GM12874 (cell line): Measurements from ENCODE around the gene STX1B.

ENCODE experiments used
- TF ChIP-seq, protein P1 (sequence below): IDR thresholded peaks from 2 replicates; pipeline ENCODE4 v1.5.1; 2011; ENCODE audit warnings: low read depth, mild to moderate bottlenecking, control low read depth, low read length, moderate library complexity; ENCODE audit not compliant: insufficient read depth

The STX1B gene

DNA sequence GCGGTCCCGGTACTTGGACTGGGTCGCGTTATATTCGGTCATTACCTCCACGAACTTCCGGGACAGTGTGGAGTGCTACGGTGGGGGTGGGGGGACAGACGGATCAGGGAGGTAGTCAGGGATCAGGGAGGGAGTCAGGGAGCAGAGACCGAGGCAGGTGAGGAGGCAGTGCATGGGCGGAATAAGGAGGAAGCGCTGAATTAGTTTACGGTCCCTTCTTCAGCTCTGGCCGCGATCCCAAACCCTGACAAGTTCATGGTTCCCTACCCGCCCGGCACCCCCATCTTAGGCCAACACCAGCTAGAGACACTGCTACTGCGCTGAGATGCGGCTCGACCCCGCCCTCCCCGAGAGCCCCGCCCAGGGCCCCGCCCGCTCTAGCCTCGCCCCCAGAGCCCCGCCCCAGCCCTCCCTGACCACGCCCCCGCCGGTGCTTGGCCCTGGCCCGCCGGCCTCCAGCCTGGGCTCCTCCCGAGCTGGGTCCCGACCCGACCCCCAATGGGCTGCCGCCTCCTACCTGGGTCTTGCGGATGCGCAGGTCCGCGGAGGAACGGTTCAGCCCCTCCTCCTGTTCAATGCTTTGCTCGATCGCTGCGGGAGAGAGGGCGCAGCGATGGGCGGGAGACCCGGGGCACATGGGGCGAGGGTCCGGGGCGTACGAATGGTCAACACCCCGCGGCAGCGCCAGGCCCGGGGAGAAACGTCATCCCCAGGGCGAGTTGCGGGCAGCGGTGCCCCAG, 13.3 kb downstream of the STX1B start:
- TF ChIP-seq, protein P1, sequence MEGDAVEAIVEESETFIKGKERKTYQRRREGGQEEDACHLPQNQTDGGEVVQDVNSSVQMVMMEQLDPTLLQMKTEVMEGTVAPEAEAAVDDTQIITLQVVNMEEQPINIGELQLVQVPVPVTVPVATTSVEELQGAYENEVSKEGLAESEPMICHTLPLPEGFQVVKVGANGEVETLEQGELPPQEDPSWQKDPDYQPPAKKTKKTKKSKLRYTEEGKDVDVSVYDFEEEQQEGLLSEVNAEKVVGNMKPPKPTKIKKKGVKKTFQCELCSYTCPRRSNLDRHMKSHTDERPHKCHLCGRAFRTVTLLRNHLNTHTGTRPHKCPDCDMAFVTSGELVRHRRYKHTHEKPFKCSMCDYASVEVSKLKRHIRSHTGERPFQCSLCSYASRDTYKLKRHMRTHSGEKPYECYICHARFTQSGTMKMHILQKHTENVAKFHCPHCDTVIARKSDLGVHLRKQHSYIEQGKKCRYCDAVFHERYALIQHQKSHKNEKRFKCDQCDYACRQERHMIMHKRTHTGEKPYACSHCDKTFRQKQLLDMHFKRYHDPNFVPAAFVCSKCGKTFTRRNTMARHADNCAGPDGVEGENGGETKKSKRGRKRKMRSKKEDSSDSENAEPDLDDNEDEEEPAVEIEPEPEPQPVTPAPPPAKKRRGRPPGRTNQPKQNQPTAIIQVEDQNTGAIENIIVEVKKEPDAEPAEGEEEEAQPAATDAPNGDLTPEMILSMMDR, result no peak

DNA sequence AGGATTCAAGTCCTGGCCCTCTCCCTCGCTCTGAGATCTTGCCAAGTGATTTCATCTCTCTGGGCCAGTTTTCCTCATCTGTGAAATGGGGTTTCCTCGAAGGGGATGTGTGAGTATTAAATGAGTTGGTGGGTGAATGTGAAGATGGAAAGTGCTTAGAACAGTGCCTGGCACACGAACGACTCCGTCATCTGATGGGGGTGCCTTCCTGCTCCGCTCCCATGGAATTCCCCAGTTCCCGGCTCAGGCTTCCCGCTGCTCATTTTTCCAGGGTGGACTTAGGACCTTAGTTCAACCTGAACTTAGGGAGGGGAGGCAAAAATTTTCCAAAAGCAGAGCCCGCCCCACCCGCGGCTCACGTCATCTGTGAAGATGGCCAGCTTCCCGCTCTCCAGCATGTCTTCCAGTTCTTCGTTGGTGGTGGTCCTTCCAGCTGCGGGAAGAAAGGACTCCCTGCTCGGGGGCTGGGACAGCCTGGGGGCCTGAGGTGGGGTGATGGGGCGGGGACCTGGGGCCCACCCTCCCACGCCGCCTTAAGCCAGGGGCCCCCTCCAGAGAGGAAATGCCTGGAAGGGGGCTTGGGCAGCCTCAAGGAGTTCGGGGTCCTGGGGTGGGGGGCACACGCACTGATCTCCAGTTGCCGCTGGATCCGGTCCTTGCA, 14.0 kb downstream of the STX1B start:
- TF ChIP-seq, protein P1, result no peak

DNA sequence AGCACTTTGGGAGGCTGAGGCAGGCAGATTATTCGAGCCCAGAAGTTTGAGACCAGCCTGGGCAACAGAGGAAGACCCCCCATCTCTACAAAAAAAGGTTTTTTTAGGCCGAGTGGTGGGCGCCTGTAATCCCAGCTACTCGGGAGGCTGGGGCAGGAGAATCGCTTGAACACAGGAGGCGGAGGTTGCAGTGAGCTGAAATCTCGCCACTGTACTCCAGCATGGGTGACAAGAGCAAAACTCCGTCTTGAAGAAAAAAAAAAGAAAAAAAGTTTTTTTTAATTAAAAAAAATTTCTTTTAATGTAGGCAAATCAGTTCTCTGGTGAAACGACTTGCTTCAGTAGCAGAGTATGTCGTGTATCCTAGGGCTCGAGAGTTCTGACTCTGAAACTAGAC, 14.5 kb downstream of the STX1B start:
- TF ChIP-seq, protein P1, result no peak

DNA sequence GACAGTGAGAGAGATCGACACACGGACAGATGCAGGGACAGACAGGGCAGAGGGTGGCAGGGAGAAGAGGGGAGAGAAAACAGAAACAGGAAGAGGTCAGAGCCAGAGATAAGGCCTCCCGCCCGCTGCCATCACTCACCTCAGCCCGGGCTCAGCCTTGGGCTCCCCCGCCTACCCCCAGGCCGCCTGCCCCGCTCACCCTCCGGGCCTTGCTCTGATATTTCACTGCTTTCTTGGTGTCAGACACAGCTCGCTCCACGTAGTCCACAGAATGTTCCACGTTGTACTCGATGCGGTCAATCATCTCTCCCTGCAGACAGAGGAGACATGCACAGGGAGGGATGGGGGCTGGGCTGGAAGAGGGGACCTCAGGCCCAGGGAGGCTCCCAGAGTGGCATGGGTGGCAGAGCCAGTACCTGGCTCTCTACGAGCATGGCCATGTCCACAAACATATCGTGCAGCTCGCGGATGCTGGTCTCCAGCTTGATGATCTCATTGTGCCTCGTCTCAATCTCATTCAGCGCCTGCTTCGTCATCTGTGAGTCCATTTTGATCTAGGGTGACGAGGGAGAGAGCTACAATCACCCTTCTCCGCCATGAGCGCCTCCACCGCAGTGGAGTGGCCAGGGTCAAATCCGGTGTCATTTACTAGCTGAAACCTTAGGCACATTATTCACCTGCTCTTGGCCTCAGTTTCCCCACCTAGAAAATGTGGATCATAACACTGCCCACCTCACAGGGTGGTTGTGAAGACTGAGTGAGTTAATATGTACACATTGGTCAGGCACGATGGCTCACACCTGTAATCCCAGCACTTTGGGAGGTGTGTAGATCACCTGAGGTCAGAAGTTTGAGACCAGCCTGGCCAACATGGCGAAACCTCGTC, 17.3 kb downstream of the STX1B start:
- TF ChIP-seq, protein P1, result no peak

DNA sequence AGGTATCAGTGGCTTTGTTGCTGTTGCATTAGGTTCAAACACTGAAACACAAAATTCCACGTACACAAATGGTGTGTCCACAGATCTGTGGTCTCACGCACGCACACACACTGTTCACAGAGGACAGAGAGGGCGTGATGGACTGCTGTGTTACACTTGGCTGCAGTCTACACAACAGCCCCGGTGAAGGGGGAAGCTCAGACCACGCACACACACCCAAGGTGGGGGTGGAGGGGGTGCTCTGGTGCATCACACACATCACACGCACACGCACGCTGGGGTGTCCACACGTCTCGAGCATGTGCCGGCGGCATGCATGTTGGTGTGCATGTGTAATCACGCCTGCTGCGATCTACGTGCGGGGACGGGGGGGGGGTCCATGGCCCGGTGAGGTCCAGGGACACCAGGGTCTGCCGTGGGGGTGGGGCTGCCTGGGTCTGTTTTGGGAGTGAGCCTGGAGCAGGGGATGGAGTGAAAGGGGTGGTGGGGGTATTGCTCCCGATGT, 18.1 kb downstream of the STX1B start:
- TF ChIP-seq, protein P1, result no peak

DNA sequence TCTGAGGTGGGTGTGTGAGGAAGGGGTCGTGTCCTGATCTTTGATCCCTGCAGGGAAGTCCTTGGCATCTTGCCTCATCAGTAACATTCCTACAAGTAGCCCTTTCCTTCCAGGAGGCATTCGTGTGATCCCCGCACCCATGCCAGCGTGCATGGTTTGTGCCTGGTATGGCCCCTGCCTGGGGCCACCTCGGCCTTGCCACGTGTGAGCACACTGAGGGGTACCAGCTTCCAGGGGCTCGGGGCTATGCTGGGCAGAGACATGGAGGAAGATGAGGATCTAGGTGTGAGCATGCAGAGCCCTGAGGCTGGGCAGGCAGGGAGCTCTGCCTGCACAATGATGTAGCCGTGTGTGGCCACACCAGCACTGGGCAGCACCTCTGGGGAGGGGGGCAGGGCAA, 19.4 kb downstream of the STX1B start:
- TF ChIP-seq, protein P1, result no peak

DNA sequence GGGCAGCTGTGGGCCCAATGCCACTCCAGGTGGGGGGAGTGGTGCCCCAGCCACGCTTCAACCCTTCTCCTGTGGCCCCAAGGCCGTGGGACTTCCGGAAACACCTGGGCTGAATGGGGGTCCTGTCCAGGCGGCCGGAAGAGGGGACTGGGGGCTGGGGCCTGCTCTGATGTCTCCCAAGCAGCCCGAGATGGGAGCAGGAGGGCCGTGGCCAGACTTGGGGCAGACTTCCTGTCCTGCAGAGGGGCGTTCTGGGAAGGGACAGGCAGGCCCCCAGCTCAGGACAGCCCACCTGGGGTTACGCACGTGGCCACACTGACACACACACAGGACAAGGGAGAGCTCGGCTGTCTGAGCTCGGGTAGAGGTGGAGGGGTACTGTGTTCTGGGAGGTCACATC, 20.3 kb downstream of the STX1B start:
- TF ChIP-seq, protein P1, result no peak
